ENCODE measurements around the gene TTC38. TPM values are rescaled to one million over a fixed set of nuclear protein-coding genes. Genes with fewer than 3 reads are reported as not detected.

Gene TTC38
- total and polyA plus RNA-seq, 2 donors from 2014 or later: 41.3 to 100 TPM

DNA sequence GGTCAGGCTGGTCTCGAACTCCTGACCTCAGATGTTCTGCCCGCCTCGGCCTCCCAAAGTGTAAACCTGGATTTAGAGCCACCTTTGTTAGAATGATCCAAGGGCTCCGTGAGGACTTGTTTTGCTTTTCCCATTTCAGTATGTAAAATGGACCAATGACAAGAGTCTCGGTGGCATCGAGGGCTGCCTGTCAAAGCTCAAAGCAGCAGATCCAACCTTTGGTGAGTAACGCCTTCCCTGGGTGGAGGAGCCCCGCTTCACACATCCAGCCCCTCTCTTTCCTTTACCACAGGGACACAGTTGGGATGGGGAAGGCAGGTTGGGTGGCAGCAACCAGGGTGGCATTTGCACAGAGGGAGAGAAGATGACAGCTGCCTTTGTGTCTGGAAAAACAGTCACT, 4.4 kb downstream of the TTC38 start:
- intact Hi-C loops (cut with DNase I): no loop called here
- H3K27ac ChIP-seq (ENCODE audit: low read depth in 2 of 2, low read length in 2 of 2): no peak overlapping the region
- no peaks in the 10 kb centered on the region for H3K9me3 ChIP-seq (ENCODE audit: control insufficient read depth in 2 of 3, insufficient read depth in 1 of 3, low read length in 3 of 3)
- FAIRE-seq: no peak
- no peak overlapping the region for H3K9ac ChIP-seq (ENCODE audit: low read length in 3 of 3)
- TF ChIP-seq, protein P1, sequence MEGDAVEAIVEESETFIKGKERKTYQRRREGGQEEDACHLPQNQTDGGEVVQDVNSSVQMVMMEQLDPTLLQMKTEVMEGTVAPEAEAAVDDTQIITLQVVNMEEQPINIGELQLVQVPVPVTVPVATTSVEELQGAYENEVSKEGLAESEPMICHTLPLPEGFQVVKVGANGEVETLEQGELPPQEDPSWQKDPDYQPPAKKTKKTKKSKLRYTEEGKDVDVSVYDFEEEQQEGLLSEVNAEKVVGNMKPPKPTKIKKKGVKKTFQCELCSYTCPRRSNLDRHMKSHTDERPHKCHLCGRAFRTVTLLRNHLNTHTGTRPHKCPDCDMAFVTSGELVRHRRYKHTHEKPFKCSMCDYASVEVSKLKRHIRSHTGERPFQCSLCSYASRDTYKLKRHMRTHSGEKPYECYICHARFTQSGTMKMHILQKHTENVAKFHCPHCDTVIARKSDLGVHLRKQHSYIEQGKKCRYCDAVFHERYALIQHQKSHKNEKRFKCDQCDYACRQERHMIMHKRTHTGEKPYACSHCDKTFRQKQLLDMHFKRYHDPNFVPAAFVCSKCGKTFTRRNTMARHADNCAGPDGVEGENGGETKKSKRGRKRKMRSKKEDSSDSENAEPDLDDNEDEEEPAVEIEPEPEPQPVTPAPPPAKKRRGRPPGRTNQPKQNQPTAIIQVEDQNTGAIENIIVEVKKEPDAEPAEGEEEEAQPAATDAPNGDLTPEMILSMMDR (IDR thresholded peaks at IDR 0.05; ENCODE audit: borderline replicate concordance, extremely low read depth, insufficient read depth): no peak
- DNase-seq: no peak
- H3K4me1 ChIP-seq (ENCODE audit: control insufficient read depth in 2 of 3, insufficient read depth in 2 of 3, low read depth in 1 of 3, low read length in 3 of 3): peaks cover 0 to 10% (median 4%) of the 10 kb centered on the region in 3 donors
- H3K4me3 ChIP-seq (ENCODE audit: low read length in 3 of 3): no peak overlapping the region
- peaks cover 5 to 56% (median 35%) of the 10 kb centered on the region in 3 donors for H3K36me3 ChIP-seq (ENCODE audit: control insufficient read depth in 2 of 3, insufficient read depth in 3 of 3, low read length in 3 of 3)
- no peaks in the 10 kb centered on the region for H3K27me3 ChIP-seq (ENCODE audit: control insufficient read depth, insufficient read depth, low read length)

DNA sequence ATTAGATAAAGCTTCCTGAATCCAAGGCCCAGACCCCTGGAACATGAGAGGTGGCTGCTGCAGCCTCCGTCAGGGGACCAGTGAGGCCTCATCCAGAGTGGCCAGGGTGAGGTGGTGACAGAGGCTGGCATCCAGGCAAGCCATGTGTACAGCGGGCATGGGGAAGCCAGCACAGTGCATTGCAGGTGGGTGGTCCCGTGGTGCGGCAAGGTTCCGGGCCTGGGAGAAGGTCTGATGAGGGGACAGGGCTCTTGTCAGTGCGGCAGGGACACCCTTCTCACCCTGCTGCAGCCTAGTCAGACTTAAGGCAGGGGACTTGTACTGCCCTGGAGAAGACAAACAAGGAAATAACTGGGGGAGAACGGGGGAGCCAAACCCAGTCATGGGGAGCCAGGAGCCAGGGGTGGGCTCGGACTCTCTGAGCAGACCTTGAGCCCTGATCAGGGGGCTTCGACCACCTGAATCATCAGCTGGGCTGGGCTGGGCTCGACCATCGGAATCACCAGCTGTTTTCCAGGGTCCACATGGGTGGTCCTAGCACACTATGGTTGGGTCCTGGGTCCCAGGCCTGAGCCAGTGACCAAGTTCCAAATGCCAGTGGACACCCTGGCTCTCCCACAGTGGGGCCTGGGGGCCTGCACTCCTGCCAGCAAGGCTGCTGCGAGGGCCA, 5.1 kb downstream of the TTC38 start:
- Histone ChIP-seq H3K9me3 (ENCODE audit: control insufficient read depth in 2 of 3, insufficient read depth in 1 of 3, low read length in 3 of 3) (no peaks in the 10 kb centered on the region), H3K27ac (ENCODE audit: low read depth in 2 of 2, low read length in 2 of 2) (no peak overlapping the region), H3K27me3 (ENCODE audit: control insufficient read depth, insufficient read depth, low read length) (no peaks in the 10 kb centered on the region), H3K36me3 (ENCODE audit: control insufficient read depth in 2 of 3, insufficient read depth in 3 of 3, low read length in 3 of 3) (peaks cover 5 to 62% (median 39%) of the 10 kb centered on the region in 3 donors), H3K4me1 (ENCODE audit: control insufficient read depth in 2 of 3, insufficient read depth in 2 of 3, low read depth in 1 of 3, low read length in 3 of 3) (peaks cover 0 to 8% (median 4%) of the 10 kb centered on the region in 3 donors), H3K9ac (ENCODE audit: low read length in 3 of 3) (no peak overlapping the region), H3K4me3 (ENCODE audit: low read length in 3 of 3) (no peak overlapping the region)
- peak in 1 of 5 donors; percentile 53 for DNase-seq
- TF ChIP-seq, protein P1 (IDR thresholded peaks at IDR 0.05; ENCODE audit: borderline replicate concordance, extremely low read depth, insufficient read depth): no peak
- intact Hi-C loops (cut with DNase I): no loop called here
- no peak for FAIRE-seq

DNA sequence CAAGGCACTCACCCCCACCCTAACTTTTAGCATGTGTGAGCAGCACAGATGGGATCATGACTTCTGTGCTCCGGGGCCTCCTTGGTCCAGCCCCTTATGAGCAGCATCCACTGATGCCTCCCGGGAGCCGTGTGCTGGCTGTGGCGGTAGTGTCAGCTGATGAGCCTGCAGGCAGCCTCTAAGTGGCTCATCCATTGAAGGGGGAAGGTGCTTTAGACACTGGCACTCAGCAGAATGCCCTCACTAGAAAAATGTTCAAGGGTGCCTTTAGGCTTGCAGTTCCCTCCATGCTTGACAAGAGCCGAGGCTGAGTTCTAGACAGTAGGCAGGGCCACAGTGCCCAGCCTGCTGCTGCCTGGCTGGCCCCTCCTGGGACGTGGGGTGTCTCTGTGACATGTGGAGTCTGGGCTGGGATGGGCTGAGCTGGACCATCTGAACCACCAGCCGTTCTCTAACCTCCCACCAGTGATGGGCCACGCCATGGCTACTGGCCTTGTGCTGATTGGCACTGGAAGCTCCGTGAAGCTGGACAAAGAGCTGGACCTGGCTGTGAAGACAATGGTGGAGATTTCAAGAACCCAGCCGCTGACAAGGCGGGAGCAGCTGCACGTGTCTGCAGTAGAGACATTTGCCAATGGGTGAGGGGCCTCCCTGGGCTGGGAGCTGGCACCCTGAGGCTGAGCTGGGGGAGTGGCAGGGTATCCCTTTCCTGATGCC, 5.8 kb downstream of the TTC38 start:
- Histone ChIP-seq H3K9ac (ENCODE audit: low read length in 3 of 3) (no peak overlapping the region), H3K4me1 (ENCODE audit: control insufficient read depth in 2 of 3, insufficient read depth in 2 of 3, low read depth in 1 of 3, low read length in 3 of 3) (peaks cover 0 to 8% (median 4%) of the 10 kb centered on the region in 3 donors), H3K36me3 (ENCODE audit: control insufficient read depth in 2 of 3, insufficient read depth in 3 of 3, low read length in 3 of 3) (peaks cover 5 to 69% (median 46%) of the 10 kb centered on the region in 3 donors), H3K27me3 (ENCODE audit: control insufficient read depth, insufficient read depth, low read length) (no peaks in the 10 kb centered on the region), H3K27ac (ENCODE audit: low read depth in 2 of 2, low read length in 2 of 2) (no peak overlapping the region), H3K4me3 (ENCODE audit: low read length in 3 of 3) (no peak overlapping the region), H3K9me3 (ENCODE audit: control insufficient read depth in 2 of 3, insufficient read depth in 1 of 3, low read length in 3 of 3) (no peaks in the 10 kb centered on the region)
- DNase-seq (no peak), FAIRE-seq (no peak)
- TF ChIP-seq, protein P1 (IDR thresholded peaks at IDR 0.05; ENCODE audit: borderline replicate concordance, extremely low read depth, insufficient read depth): no peak
- intact Hi-C loops (cut with DNase I): no loop called here
